GM20431 (cell line): Measurements from ENCODE around the gene PSMD1.
"Not testable (repeated sequence)": the region's sequence is repeated elsewhere in the genome, so short reads cannot be mapped to it uniquely, and the experiment has no call there.

Experiments used
- in situ Hi-C: fragments of 300-500 bp; cut with MseI, MboI; formaldehyde crosslinking; loops from one replicate; pipeline ENCODE4 v1.15.0; 2020; ENCODE audit warnings: low sequenced_read_pairs; ENCODE audit not compliant: unreplicated experiment

Gene PSMD1

GRCh38 chr2:231051116-231051515 is 5.6 kb upstream of the PSMD1 start:
- in situ Hi-C loops, result no loop called here

GRCh38 chr2:231052494-231053451 is 3.9 kb upstream of the PSMD1 start:
- in situ Hi-C loops, result no loop called here

- in situ Hi-C loops, result no loop called here
Observed at GRCh38 chr2:231053846-231054245, 2.8 kb upstream of the PSMD1 start.

DNA sequence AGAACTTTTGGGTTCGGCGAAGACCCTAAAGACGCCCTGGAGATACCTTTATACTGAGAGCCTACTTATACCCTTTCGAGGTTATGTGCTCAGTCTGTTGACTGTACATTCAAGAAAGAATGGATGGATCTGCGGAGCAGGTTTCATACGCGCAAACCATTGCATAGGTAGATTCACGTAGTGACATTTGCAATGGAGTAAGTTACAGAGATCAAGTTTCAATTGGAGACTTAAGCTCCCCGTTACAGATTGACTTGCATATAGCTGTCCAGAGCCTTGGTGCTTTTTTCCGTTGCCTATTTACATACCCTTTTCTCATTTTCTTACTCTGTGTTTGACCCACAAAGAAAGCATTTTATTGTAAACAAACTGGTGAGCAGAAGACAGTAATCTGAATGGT is 923 bp downstream of the PSMD1 start:
- in situ Hi-C loops, result no loop called here

GRCh38 chr2:231058761-231059550 is 2.3 kb downstream of the PSMD1 start:
- in situ Hi-C loops, result no loop called here

DNA sequence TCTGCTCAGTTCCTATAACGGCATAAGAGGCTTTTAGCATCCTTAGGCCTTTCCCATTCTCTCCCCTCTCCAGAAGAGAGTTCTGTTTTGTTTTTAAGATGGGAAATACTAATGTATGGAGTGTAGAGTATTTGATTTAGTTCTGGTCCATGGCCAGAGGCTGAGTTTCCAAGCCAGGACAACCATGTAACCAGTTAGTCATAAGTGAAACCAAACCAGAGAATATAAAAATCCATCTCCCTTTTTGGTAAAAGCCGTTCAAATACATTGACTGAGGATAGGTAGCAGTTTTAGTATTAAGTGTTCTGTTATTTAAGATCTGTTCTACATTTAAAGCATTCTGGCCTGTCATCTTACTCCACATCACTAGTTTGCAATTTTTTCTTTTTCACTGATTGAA is 3.1 kb downstream of the PSMD1 start:
- in situ Hi-C loops, result no loop called here

GRCh38 chr2:231062776-231063175 is 6.1 kb downstream of the PSMD1 start:
- in situ Hi-C loops, result no loop called here

GRCh38 chr2:231063347-231063746 is 6.7 kb downstream of the PSMD1 start:
- in situ Hi-C loops, result no loop called here

- in situ Hi-C loops, result no loop called here
Observed at GRCh38 chr2:231065966-231066365, 9.3 kb downstream of the PSMD1 start.

DNA sequence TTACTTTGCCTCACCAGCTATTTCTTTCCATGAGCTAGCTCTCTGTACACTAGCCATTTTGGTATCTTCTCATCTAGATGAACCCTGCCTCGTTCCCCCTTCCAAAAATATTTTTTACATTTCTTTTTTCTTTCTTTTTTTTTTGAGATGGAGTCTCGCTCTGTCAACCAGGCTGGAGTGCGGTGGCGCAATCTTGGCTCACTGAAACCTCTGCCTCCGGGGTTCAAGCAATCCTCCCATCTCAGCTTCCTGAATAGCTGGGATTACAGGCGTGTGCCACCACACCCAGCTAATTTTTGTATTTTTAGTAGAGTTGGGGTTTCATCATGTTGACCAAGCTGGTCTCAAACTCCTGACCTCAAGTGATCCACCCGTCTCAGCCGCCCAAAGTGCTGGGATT is 10.9 kb downstream of the PSMD1 start:
- in situ Hi-C loops, result not testable (repeated sequence)

DNA sequence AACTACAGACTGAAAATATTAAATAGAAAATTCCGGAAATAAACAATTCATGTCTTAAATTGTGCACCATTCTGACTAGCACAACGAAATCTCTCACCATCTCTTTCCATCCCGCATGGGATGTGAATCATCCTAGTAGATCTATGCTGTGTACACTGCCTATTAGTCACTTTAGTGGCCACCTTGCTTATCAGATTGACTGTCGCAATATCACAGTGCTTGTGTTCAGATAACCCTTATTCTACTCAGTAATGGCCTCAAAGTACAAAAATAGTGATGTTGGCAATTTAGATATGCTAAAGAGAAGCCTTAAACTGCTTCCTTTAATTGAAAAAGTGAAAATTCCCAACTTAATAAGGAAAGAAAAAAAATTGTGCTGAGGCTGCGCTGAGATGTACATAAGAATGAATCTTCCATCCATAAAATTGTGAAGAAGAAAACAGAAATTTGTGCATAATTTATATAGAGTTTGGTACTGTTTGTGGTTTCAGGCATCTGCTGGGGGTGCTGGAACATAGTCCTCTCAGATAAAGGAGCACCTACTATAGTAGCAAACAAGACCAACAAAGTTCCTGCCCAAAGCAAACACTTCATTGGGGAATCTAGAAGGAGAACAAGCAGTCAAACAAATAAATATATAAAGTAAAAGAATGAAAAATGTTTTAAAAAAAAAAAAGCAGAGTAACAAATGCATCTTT is 12.0 kb downstream of the PSMD1 start:
- in situ Hi-C loops, result no loop called here

- in situ Hi-C loops, result no loop called here
Observed at GRCh38 chr2:231069379-231070054, 12.8 kb downstream of the PSMD1 start.

GRCh38 chr2:231084565-231084964 is 27.9 kb downstream of the PSMD1 start:
- in situ Hi-C loops, result no loop called here

DNA sequence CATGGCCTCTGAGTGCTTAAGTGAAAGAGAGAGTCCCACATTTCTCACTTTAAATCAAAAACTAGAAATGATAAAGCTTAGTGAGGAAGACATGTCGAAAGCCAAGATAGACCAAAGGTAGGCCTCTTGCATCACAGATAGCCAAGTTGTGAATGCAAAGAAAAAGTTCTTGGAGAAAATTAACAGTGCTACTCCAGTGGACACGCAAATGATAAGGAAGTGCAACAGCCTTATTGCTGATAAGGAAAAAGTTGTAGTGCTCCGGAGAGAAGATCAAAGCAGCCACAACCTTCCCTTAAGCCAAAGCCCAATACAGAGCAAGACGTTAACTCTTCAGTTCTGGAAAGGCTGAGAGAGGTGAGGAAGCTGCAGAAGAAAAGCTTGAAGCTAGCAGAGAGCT is 32.1 kb downstream of the PSMD1 start:
- in situ Hi-C loops, result no loop called here

DNA sequence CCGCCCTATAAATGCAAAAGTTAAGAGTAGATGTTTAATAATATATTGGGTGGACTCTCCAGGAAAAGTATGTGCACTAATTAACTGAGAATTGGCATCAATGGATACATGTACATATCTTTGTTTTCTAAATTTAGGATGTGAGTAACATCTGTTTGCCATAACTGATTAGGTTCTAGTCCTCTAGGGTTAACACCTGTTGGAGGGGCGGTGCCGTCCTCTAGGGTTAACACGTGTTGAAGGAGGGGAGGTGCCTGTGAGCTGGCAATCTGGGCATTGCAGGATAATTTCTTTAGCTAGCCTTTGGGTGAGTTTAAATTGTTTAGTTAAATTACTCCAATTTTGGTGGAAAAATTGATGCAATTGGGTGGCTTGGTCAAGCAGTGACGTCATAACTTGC is 37.3 kb downstream of the PSMD1 start:
- in situ Hi-C loops, result no loop called here

GRCh38 chr2:231094736-231095346 is 38.2 kb downstream of the PSMD1 start:
- in situ Hi-C loops, result no loop called here

DNA sequence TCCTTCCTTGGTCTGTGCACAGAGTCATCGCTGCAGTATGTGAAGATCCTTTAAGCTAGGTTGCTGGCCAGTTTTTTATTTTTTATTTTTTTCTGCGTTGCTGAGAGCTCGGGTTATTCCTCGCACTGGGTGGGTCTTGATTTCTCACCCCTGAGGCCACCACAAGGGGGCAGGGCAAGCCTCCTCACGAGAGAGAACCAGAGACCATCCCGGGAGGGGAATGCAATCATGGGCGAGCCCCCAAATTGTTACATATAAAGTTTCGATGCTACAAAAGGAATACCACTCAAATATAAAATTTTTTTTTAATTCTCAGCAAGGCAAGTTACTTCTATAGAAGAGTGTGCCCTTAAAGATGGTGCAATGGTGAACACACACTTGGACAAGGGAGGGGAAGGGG is 43.3 kb downstream of the PSMD1 start:
- in situ Hi-C loops, result loop anchor here (25.0 kb wide), 1 partner anchor 337 kb away; no protein-coding TSS in a partner anchor

- in situ Hi-C loops, result loop anchor here (25.0 kb wide), 1 partner anchor 337 kb away; no protein-coding TSS in a partner anchor
Observed at GRCh38 chr2:231100321-231100720, 43.7 kb downstream of the PSMD1 start.

DNA sequence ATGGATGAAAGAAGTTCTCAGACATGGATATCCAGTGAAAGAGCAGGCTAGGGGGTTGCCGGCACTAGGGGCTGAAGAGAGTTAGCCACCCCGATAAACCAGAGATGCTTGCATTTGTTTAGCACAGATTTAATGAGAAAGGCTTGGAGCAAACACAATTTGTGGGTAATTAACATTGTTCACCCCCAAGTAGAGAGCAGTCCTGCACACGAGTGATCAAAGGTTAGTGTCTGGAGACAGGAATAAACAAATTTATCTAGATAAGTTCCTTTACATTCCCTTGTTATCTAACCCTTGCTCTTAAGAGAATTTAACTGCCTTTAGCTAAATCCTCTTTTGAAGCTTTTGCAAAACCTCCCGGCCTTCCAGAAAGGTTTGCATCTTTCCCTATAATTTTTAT is 44.3 kb downstream of the PSMD1 start:
- in situ Hi-C loops, result loop anchor here (25.0 kb wide), 1 partner anchor 336 kb away; no protein-coding TSS in a partner anchor
